ENCODE data around the gene HOPX.
"Not testable (repeated sequence)": the region's sequence is repeated elsewhere in the genome, so short reads cannot be mapped to it uniquely, and the experiment has no call there.

The HOPX gene

GRCh38 chr4:56653461-56654237 is 27.4 kb downstream of the HOPX start:
- DNase-seq, result peak; percentile 90

- no peak for DNase-seq
Observed at GRCh38 chr4:56652196-56652595, 28.9 kb downstream of the HOPX start.

GRCh38 chr4:56651056-56651350 is 30.1 kb downstream of the HOPX start:
- peak; percentile 64 for DNase-seq

- peak; percentile 72 for DNase-seq
Observed at GRCh38 chr4:56650262-56651055, 30.6 kb downstream of the HOPX start.

- peak; percentile 42 for DNase-seq
Observed at GRCh38 chr4:56649445-56650261, 31.4 kb downstream of the HOPX start.

GRCh38 chr4:56648824-56649151 is 32.3 kb downstream of the HOPX start:
- DNase-seq, result no peak

- DNase-seq, result peak; percentile 78
Observed at GRCh38 chr4:56648021-56648823, 32.9 kb downstream of the HOPX start.

- DNase-seq, result no peak
Observed at GRCh38 chr4:56646341-56646740, 34.8 kb downstream of the HOPX start.

- DNase-seq, result no peak
Observed at GRCh38 chr4:56643596-56643995, 37.5 kb downstream of the HOPX start.

GRCh38 chr4:56641494-56642051 is 39.5 kb downstream of the HOPX start:
- DNase-seq, result peak; percentile 70

GRCh38 chr4:56640621-56641493 is 40.2 kb downstream of the HOPX start:
- peak; percentile 68 for DNase-seq

- DNase-seq, result no peak
Observed at GRCh38 chr4:56637791-56638190, 43.3 kb downstream of the HOPX start.

GRCh38 chr4:56637154-56637553 is 43.9 kb downstream of the HOPX start:
- no peak for DNase-seq

- not testable (repeated sequence) for DNase-seq
Observed at GRCh38 chr4:56634954-56635353, 46.1 kb downstream of the HOPX start.

- DNase-seq, result no peak
Observed at GRCh38 chr4:56633486-56633885, 47.6 kb downstream of the HOPX start.

- no peak for DNase-seq
Observed at GRCh38 chr4:56630876-56631666, 50.0 kb downstream of the HOPX start.

GRCh38 chr4:56628592-56628991 is 52.5 kb downstream of the HOPX start:
- DNase-seq, result no peak

GRCh38 chr4:56627985-56628384 is 53.1 kb downstream of the HOPX start:
- DNase-seq, result no peak

- no peak for DNase-seq
Observed at GRCh38 chr4:56627375-56627774, 53.7 kb downstream of the HOPX start.

- DNase-seq, result no peak
Observed at GRCh38 chr4:56626963-56627362, 54.1 kb downstream of the HOPX start.

GRCh38 chr4:56626420-56626819 is 54.7 kb downstream of the HOPX start:
- DNase-seq, result no peak

Data from activated CD4-positive, alpha-beta T cell treated with anti-CD3 and anti-CD28 coated beads, Interleukin-2, Interleukin-6, amounts not matched to agents 100 ng/mL and 50 ng/mL, durations not matched to agents 16 hours and 8 hours (primary cell).